DND-41 (cell line): ENCODE measurements around the gene EPAS1.

Experiments used
- ATAC-seq: fragments of 200-7000 bp; cut with Tn5 transposase; 3 replicates; pipeline ENCODE4 v1.9.1; 2021; ENCODE audit warnings: low read depth; ENCODE audit not compliant: insufficient read depth
- DNase-seq: peaks from one replicate; pipeline ENCODE4 v3.0.0-alpha.2; 2020
- H2AFZ ChIP-seq: 2 replicates; pipeline ENCODE4 v1.6.0; 2012; ENCODE audit warnings: low read depth, low read length
- H3K27ac ChIP-seq: 2 replicates; pipeline ENCODE4 v1.5.1; 2012; ENCODE audit warnings: low read length, inconsistent platforms
- H3K27me3 ChIP-seq: fragments of 200-600 bp; sonication (generic); 2 replicates; pipeline ENCODE4 v1.6.0; 2012; ENCODE audit warnings: low read length, mild to moderate bottlenecking, inconsistent platforms; ENCODE audit not compliant: insufficient read depth, poor library complexity
- H3K36me3 ChIP-seq: 2 replicates; pipeline ENCODE4 v1.5.1; 2012; ENCODE audit warnings: low read length, inconsistent platforms; ENCODE audit not compliant: insufficient read depth
- H3K4me1 ChIP-seq: 2 replicates; pipeline ENCODE4 v1.5.1; 2012; ENCODE audit warnings: mild to moderate bottlenecking, low read length; ENCODE audit not compliant: insufficient read depth
- H3K4me2 ChIP-seq: 2 replicates; pipeline ENCODE4 v1.6.0; 2012; ENCODE audit warnings: mild to moderate bottlenecking, moderate library complexity, low read length, inconsistent platforms; ENCODE audit not compliant: insufficient read depth
- H3K4me3 ChIP-seq, 2 experiments: fragments of 200-600 bp in 1 of 2; shearing (Covaris generic) in 1 of 2; 2 replicates each; pipeline ENCODE4 v1.5.1; 2012 to 2016; ENCODE audit warnings: inconsistent platforms in 2 of 2, low read length in 2 of 2, mild to moderate bottlenecking in 2 of 2, low read depth in 1 of 2, moderate library complexity in 1 of 2
- H3K79me2 ChIP-seq: 2 replicates; pipeline ENCODE4 v1.6.0; 2012; ENCODE audit warnings: low read length, inconsistent platforms; ENCODE audit not compliant: insufficient read depth
- H3K9ac ChIP-seq: 2 replicates; pipeline ENCODE4 v1.6.0; 2012; ENCODE audit warnings: low read depth, mild to moderate bottlenecking, inconsistent platforms, low read length, moderate library complexity
- H3K9me3 ChIP-seq: 2 replicates; pipeline ENCODE4 v1.5.1; 2012; ENCODE audit warnings: low read length, moderate library complexity, mild to moderate bottlenecking, inconsistent platforms; ENCODE audit not compliant: insufficient read depth, severe bottlenecking
- H4K20me1 ChIP-seq: 2 replicates; pipeline ENCODE4 v1.6.0; 2012; ENCODE audit warnings: low read length; ENCODE audit not compliant: insufficient read depth
- EZH2 ChIP-seq: IDR thresholded peaks from 3 replicates; pipeline ENCODE4 v1.6.1; 2012; ENCODE audit warnings: borderline replicate concordance, low read depth, mild to moderate bottlenecking, moderate library complexity, low read length, inconsistent platforms; ENCODE audit not compliant: severe bottlenecking
- TF ChIP-seq, protein P1 (sequence below): IDR thresholded peaks from 2 replicates; pipeline ENCODE4 v1.5.1; 2012; ENCODE audit warnings: borderline replicate concordance, low read length, moderate library complexity, mild to moderate bottlenecking; ENCODE audit not compliant: poor library complexity, severe bottlenecking; ENCODE audit errors: extremely low read depth

EPAS1 gene

DNA sequence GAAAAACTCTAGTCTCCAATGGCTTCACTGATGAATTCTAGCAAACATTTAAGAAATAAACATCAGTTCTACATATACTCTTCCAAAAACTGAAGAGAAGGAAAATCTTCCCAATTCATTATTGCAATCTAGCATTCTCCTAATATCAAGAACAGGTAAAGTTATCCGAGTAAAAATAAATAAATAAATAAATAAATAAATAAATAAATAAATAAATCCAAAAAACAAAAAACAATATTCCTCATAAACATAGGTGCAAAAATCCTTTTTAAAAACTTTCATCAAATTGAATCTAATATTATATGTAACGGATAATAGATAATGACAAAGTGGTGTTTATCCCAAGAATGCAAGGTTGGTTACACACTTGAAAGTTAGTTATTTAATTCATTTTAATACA is 123.7 kb downstream of the EPAS1 start:
- DNase-seq (no peak), ATAC-seq (no peak)
- H3K4me3 ChIP-seq: no peak overlapping the region
- peaks cover 7% of the 10 kb centered on the region for H3K9me3 ChIP-seq
- H3K9ac ChIP-seq: no peak overlapping the region
- no peak overlapping the region for H3K4me2 ChIP-seq
- H4K20me1 ChIP-seq: no peaks in the 10 kb centered on the region
- H3K27ac ChIP-seq: no peak overlapping the region
- no peaks in the 10 kb centered on the region for H3K27me3 ChIP-seq
- H3K36me3 ChIP-seq: no peaks in the 10 kb centered on the region
- no peak overlapping the region for H2AFZ ChIP-seq
- no peaks in the 10 kb centered on the region for H3K4me1 ChIP-seq
- TF ChIP-seq, protein P1, sequence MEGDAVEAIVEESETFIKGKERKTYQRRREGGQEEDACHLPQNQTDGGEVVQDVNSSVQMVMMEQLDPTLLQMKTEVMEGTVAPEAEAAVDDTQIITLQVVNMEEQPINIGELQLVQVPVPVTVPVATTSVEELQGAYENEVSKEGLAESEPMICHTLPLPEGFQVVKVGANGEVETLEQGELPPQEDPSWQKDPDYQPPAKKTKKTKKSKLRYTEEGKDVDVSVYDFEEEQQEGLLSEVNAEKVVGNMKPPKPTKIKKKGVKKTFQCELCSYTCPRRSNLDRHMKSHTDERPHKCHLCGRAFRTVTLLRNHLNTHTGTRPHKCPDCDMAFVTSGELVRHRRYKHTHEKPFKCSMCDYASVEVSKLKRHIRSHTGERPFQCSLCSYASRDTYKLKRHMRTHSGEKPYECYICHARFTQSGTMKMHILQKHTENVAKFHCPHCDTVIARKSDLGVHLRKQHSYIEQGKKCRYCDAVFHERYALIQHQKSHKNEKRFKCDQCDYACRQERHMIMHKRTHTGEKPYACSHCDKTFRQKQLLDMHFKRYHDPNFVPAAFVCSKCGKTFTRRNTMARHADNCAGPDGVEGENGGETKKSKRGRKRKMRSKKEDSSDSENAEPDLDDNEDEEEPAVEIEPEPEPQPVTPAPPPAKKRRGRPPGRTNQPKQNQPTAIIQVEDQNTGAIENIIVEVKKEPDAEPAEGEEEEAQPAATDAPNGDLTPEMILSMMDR: no peak
- no peak for TF ChIP-seq EZH2
- no peaks in the 10 kb centered on the region for H3K79me2 ChIP-seq

DNA sequence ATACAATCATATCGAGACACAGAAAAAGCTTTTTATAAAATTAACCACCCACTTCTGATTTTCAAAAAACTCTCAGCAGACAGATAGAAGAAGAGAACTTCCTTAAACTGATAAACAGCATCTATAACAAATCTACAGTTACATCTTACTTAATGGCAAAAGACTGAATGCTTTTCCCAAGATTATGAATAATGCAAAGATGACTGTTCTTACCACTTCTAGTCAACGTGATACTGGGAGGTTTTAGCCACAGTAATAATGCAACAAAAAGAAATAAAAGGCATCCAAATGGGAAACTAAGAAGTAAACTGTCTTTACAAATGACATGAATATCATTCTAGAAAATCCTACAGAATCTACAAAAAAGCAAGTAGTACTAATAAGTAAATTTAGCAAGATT is 124.2 kb downstream of the EPAS1 start:
- Histone ChIP-seq H3K4me1 (no peaks in the 10 kb centered on the region), H3K4me3 (no peak overlapping the region), H3K27ac (no peak overlapping the region), H4K20me1 (no peaks in the 10 kb centered on the region), H3K9ac (no peak overlapping the region), H3K79me2 (no peaks in the 10 kb centered on the region), H3K4me2 (no peak overlapping the region), H3K9me3 (peaks cover 5% of the 10 kb centered on the region), H3K36me3 (no peaks in the 10 kb centered on the region), H2AFZ (0 out of 2 replicates have a peak overlapping the region, but pooled peaks have one; percentile 8), H3K27me3 (no peaks in the 10 kb centered on the region)
- no peak for TF ChIP-seq EZH2
- TF ChIP-seq, protein P1: no peak
- DNase-seq (no peak), ATAC-seq (no peak)

DNA sequence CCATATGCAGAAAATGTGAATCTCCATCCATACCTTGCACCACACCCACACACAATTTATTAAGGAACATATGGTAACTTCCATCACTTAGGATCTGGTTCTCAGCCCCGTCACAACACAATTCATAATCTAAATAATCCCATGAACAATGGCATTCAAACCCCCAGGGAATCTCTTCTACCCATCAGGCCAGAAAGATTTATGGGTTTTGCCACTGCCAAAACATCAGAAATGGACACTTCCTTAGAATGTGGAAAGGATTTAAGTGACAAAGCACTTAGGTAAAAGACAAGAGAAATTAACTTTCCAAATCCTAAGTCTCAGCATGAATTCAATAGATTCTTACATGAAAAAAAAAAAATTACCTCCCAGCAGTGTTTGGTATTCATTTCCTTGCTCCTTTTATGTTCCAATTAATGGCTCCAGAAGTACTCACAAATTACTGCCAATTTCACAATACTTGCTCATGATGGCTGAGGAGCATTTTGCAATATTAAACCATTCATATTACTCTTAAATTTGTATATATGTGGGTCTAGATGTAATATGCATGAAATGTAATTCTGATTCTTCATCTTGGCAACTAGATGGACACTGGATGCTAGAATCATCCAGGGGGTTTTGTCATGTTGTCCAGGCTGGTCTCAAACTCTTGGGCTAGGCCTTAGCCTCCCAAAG is 125.6 kb downstream of the EPAS1 start:
- no peaks in the 10 kb centered on the region for H3K9me3 ChIP-seq
- H2AFZ ChIP-seq: no peak overlapping the region
- DNase-seq: no peak
- no peak for TF ChIP-seq EZH2
- TF ChIP-seq, protein P1: no peak
- H3K36me3 ChIP-seq: no peaks in the 10 kb centered on the region
- no peak overlapping the region for H3K9ac ChIP-seq
- no peak for ATAC-seq
- no peaks in the 10 kb centered on the region for H3K79me2 ChIP-seq
- H3K4me1 ChIP-seq: no peaks in the 10 kb centered on the region
- no peak overlapping the region for H3K4me2 ChIP-seq
- no peak overlapping the region for H3K4me3 ChIP-seq
- no peaks in the 10 kb centered on the region for H4K20me1 ChIP-seq
- no peaks in the 10 kb centered on the region for H3K27me3 ChIP-seq
- H3K27ac ChIP-seq: no peak overlapping the region
